ENCODE data around the gene DAGLB. TPM values are rescaled to one million over a fixed set of nuclear protein-coding genes. Genes with fewer than 3 reads are reported as not detected.

DAGLB gene
- total and polyA plus RNA-seq, 2 of the 8 experiments (the other 6 are each of a cell fraction or from before 2014, with no cell fraction given): 27.0 to 39.6 TPM

DNA sequence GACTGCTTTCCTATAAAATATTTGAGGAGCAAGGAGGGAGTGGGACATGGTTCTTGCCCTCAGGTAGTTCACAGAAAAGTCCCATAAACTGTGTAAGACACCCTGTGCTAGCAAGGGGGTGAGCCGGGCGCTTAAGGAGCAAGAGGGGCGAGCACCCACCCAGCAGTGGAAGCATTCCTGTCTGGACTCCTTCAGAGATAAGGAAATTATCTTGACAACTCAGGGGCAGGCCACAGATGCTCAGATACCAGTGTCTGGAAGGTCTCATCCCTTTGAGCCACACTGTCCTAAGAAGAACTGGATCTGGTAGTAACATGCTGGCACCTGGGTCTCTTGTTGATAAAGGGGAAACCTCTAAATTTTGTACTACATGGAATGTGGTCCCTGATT lies 54.1 kb downstream of the DAGLB start:
- no peak overlapping the region for H2BK20ac ChIP-seq (ENCODE audit: low read length)
- no peak overlapping the region for H3K4ac ChIP-seq (replicated peaks; ENCODE audit: insufficient read length, low read depth, low read length)
- H2AK5ac ChIP-seq (ENCODE audit: low read depth, low read length): no peak overlapping the region
- peaks cover 8% of the 10 kb centered on the region for H3K79me1 ChIP-seq (ENCODE audit: low read depth, low read length)
- no peaks in the 10 kb centered on the region for H3K9me3 ChIP-seq (ENCODE audit: insufficient read depth in 2 of 2, low read depth in 1 of 2, low read length in 1 of 2)
- H3K14ac ChIP-seq (ENCODE audit: insufficient read length): no peak overlapping the region
- no peak for DNase-seq (ENCODE audit: low read depth in 1 of 2, low spot score in 2 of 2)
- H3K4me3 ChIP-seq (ENCODE audit: extremely low read depth in 1 of 4, insufficient read depth in 2 of 4, low read depth in 3 of 4, low read length in 4 of 4): no peak overlapping the region
- no peak overlapping the region for H3K56ac ChIP-seq (replicated peaks; ENCODE audit: insufficient read length, low read depth, low read length)
- no peak overlapping the region for H3K27ac ChIP-seq (ENCODE audit: low read depth, low read length)
- H2BK12ac ChIP-seq (ENCODE audit: low read depth, low read length): no peak overlapping the region
- no peak overlapping the region for H3K9ac ChIP-seq (replicated peaks in 1 of 4; ENCODE audit: extremely low read depth in 1 of 4, low read depth in 3 of 4, low read length in 3 of 4)
- H2BK15ac ChIP-seq (ENCODE audit: low read length): no peak overlapping the region
- H2BK120ac ChIP-seq (replicated peaks; ENCODE audit: low read depth, low read length): no peak overlapping the region
- no peak overlapping the region for H2AFZ ChIP-seq (ENCODE audit: low read length)
- H3K23ac ChIP-seq (ENCODE audit: insufficient read length): no peak overlapping the region
- H3K4me2 ChIP-seq (ENCODE audit: insufficient read depth in 1 of 2, low read depth in 2 of 2, low read length in 2 of 2): no peak overlapping the region
- no peak overlapping the region for H4K8ac ChIP-seq (ENCODE audit: extremely low read depth, insufficient read depth, low read length)
- H3K36me3 ChIP-seq (ENCODE audit: control insufficient read depth in 2 of 4, insufficient read depth in 4 of 4, low read length in 3 of 4): peaks cover 2 to 46% (median 19%) of the 10 kb centered on the region in 4 experiments; a peak in 7 of 8 replicates
- peaks cover 0 to 3% (median 0%) of the 10 kb centered on the region in 4 experiments; a peak in 1 of 7 replicates for H3K4me1 ChIP-seq (replicated peaks in 1 of 4; ENCODE audit: control insufficient read depth in 3 of 4, insufficient read depth in 4 of 4, low read length in 3 of 4)
- H4K5ac ChIP-seq (ENCODE audit: insufficient read length, low read depth, low read length): no peak overlapping the region
- peaks cover 22 to 29% of the 10 kb centered on the region in 2 experiments for H4K20me1 ChIP-seq (replicated peaks in 1 of 2; ENCODE audit: control insufficient read depth in 1 of 2, insufficient read depth in 2 of 2, low read length in 2 of 2)
- ChIA-PET POLR2A (ENCODE audit: partially characterized antibody) (interaction anchor here (1.3 to 1.4 kb wide), 2 partner anchors 8 to 17 kb away, joined by 3 read pairs; no protein-coding TSS in a partner anchor), CTCF (ENCODE audit: partially characterized antibody) (interaction anchor here (0.6 to 1.7 kb wide), 2 partner anchors 13 to 39 kb away, joined by 3 to 6 read pairs; no protein-coding TSS in a partner anchor)
- H4K91ac ChIP-seq (replicated peaks; ENCODE audit: insufficient read length, low read length): no peak overlapping the region
- no peaks in the 10 kb centered on the region for H3K23me2 ChIP-seq (ENCODE audit: low read depth, low read length)
- H2BK5ac ChIP-seq (ENCODE audit: low read depth, low read length): no peak overlapping the region
- no peaks in the 10 kb centered on the region for H3K27me3 ChIP-seq (replicated peaks in 1 of 4; ENCODE audit: control insufficient read depth in 3 of 4, extremely low read depth in 1 of 4, insufficient read depth in 3 of 4, low read length in 3 of 4)
- peaks cover 38 to 90% of the 10 kb centered on the region in 2 experiments for H3K79me2 ChIP-seq (ENCODE audit: control insufficient read depth in 1 of 2, insufficient read depth in 2 of 2, low read length in 2 of 2)
- H3K18ac ChIP-seq (ENCODE audit: extremely low read depth, low read length): no peak overlapping the region
- no peak for FAIRE-seq
- WGBS, 2 experiments (ENCODE audit: extremely low coverage in 1 of 2, insufficient coverage in 1 of 2, insufficient read length in 1 of 2, insufficient replicate concordance in 2 of 2, low coverage in 1 of 2, low lambda C conversion rate in 2 of 2, missing lambda C conversion rate in 1 of 2): 87% methylated on average over 3 of the region's 3 CpGs; no CpG with 5 or more reads in 1 of the 2 experiments
- no peak for TF ChIP-seq RBBP5 (IDR thresholded peaks at IDR 0.05; ENCODE audit: borderline replicate concordance, low read depth, low read length)
- TF ChIP-seq RFX5 (IDR thresholded peaks at IDR 0.05; ENCODE audit: borderline replicate concordance, low read depth, low read length): no peak
- TF ChIP-seq TAF1 (IDR thresholded peaks at IDR 0.05; ENCODE audit: low read depth, low read length): no peak
- no peak for TF ChIP-seq PHF8 (conservative IDR thresholded peaks at IDR 0.05; ENCODE audit: low read depth, low read length)
- TF ChIP-seq, protein P1, sequence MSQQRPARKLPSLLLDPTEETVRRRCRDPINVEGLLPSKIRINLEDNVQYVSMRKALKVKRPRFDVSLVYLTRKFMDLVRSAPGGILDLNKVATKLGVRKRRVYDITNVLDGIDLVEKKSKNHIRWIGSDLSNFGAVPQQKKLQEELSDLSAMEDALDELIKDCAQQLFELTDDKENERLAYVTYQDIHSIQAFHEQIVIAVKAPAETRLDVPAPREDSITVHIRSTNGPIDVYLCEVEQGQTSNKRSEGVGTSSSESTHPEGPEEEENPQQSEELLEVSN (IDR thresholded peaks at IDR 0.05): no peak
- no peak for TF ChIP-seq KDM1A (IDR thresholded peaks at IDR 0.05; ENCODE audit: borderline replicate concordance, low read length)
- no peak for TF ChIP-seq POLR2AphosphoS5 (IDR thresholded peaks at IDR 0.05; ENCODE audit: low read depth, low read length)
